ENCODE measurements around the gene COA1. TPM values are rescaled to one million over a fixed set of nuclear protein-coding genes. Genes with fewer than 3 reads are reported as not detected.

The COA1 gene
- polyA plus RNA-seq, 2 of the 4 experiments (the other 2 are of a cell fraction), result 57.5 to 91.4 TPM

GRCh38 chr7:43691611-43692010 lies 37.7 kb downstream of the COA1 start:
- H3K9me3 ChIP-seq, result no peaks in the 10 kb centered on the region
- POLR2A ChIA-PET, result no interaction called here
- TF ChIP-seq SREBF2 (IDR thresholded peaks at IDR 0.05) (no peak), USF2 (IDR thresholded peaks at IDR 0.05) (no peak), GATA3 (IDR thresholded peaks at IDR 0.05; ENCODE audit: borderline replicate concordance) (no peak), HOXB5 (CRISPR knock-in tag; IDR thresholded peaks at IDR 0.05) (no peak), BCL3 (IDR thresholded peaks at IDR 0.05) (no peak), MAFK (IDR thresholded peaks at IDR 0.05; ENCODE audit: partially characterized antibody) (no peak), ATOH8 (CRISPR knock-in tag; IDR thresholded peaks at IDR 0.05; ENCODE audit: low read depth) (no peak), FOSL2 (IDR thresholded peaks at IDR 0.05) (no peak), FOSL2 (CRISPR knock-in tag; IDR thresholded peaks at IDR 0.05) (no peak), CTCF (IDR thresholded peaks at IDR 0.05) (no peak), RCOR1 (IDR thresholded peaks at IDR 0.05; ENCODE audit: low read depth, low read length) (no peak), POLR2AphosphoS2 (conservative IDR thresholded peaks at IDR 0.05; ENCODE audit: low read length) (no peak), ZSCAN20 (CRISPR knock-in tag; IDR thresholded peaks at IDR 0.05) (no peak), TFCP2L1 (CRISPR knock-in tag; IDR thresholded peaks at IDR 0.05) (no peak), RAD21 (conservative IDR thresholded peaks at IDR 0.05 in 1 of 2, IDR thresholded peaks at IDR 0.05 in 1 of 2) (no peak), SMC3 (IDR thresholded peaks at IDR 0.05) (no peak), KDM5A (IDR thresholded peaks at IDR 0.05) (no peak), HOXA7 (CRISPR knock-in tag; IDR thresholded peaks at IDR 0.05) (no peak), POLR2A (IDR thresholded peaks at IDR 0.05; ENCODE audit: low read length) (no peak)
- no peak for DNase-seq (ENCODE audit: low read depth in 1 of 2, low spot score in 1 of 2)
- H3K4me2 ChIP-seq, result no peak overlapping the region; the same call in 2 of the 3 replicates
- no peak for FAIRE-seq
- CTCF ChIA-PET, result interaction anchor here (1.2 to 12.3 kb wide), 3 partner anchors 9 to 147 kb away, joined by 4 to 87 read pairs (median 11); partner anchors contain the start of gene STK17A
- no peak for ATAC-seq
- H3K27ac ChIP-seq, result peak overlapping the region; percentile 64 to 85
- H3K4me3 ChIP-seq, result no peak overlapping the region
- H3K4me1 ChIP-seq, result peaks cover 49% of the 10 kb centered on the region
- 77% methylated on average over 3 of the region's 3 CpGs for WGBS (ENCODE audit: missing lambda C conversion rate)

- ATAC-seq (no peak), DNase-seq (ENCODE audit: low read depth in 1 of 2, low spot score in 1 of 2) (no peak), FAIRE-seq (no peak)
- ChIA-PET CTCF (interaction anchor here (0.7 to 12.3 kb wide), 3 partner anchors 9 to 107 kb away, joined by 4 to 87 read pairs (median 32); partner anchors contain the start of gene STK17A), POLR2A (no interaction called here)
- no peak overlapping the region for H3K4me2 ChIP-seq
- H3K4me1 ChIP-seq, result peaks cover 31% of the 10 kb centered on the region
- no peak overlapping the region for H3K4me3 ChIP-seq
- peak overlapping the region in 1 of 2 experiments; percentile 45; a peak in 3 of 6 replicates for H3K27ac ChIP-seq
- no peaks in the 10 kb centered on the region for H3K9me3 ChIP-seq
- 88% methylated on average over 1 of the region's 1 CpG for WGBS (ENCODE audit: missing lambda C conversion rate)
- TF ChIP-seq HEYL (CRISPR knock-in tag; IDR thresholded peaks at IDR 0.05) (no peak), E2F6 (IDR thresholded peaks at IDR 0.05; ENCODE audit: borderline replicate concordance, low read depth) (no peak), HMGXB4 (CRISPR knock-in tag; IDR thresholded peaks at IDR 0.05; ENCODE audit: borderline replicate concordance) (no peak), RFX5 (IDR thresholded peaks at IDR 0.05) (no peak), ELK1 (IDR thresholded peaks at IDR 0.05; ENCODE audit: low read depth, low read length) (no peak), RARB (CRISPR knock-in tag; IDR thresholded peaks at IDR 0.05) (no peak), HOXB5 (CRISPR knock-in tag; IDR thresholded peaks at IDR 0.05) (no peak), MYC (IDR thresholded peaks at IDR 0.05; ENCODE audit: borderline replicate concordance, low read length) (no peak), POLR2AphosphoS2 (conservative IDR thresholded peaks at IDR 0.05; ENCODE audit: low read length) (no peak), ZC3H11A (IDR thresholded peaks at IDR 0.05) (no peak), NFE2L2 (conservative IDR thresholded peaks at IDR 0.05; ENCODE audit: low read length) (no peak), ZNF302 (CRISPR knock-in tag; IDR thresholded peaks at IDR 0.05) (no peak), FOSB (CRISPR knock-in tag; IDR thresholded peaks at IDR 0.05) (no peak)
Observed at GRCh38 chr7:43689115-43689514, 40.2 kb downstream of the COA1 start.

Measured in A549 (cell line).